Activated CD8-positive, alpha-beta memory T cell treated with anti-CD3 and anti-CD28 coated beads for 1 hour (primary cell): ENCODE results near the gene TNFRSF25.
"Not testable (repeated sequence)": the region's sequence is repeated elsewhere in the genome, so short reads cannot be mapped to it uniquely, and the experiment has no call there.

Experiments used
- DNase-seq, 2 donors: peaks; one replicate each; pipeline ENCODE4 v3.0.0-alpha.2; 2020; ENCODE audit warnings: low read depth in 1 of 2; ENCODE audit errors: extremely low read depth in 1 of 2

The TNFRSF25 gene

GRCh38 chr1:6502000-6502891, 36.3 kb upstream of the TNFRSF25 start:
- DNase-seq, result no peak

DNA sequence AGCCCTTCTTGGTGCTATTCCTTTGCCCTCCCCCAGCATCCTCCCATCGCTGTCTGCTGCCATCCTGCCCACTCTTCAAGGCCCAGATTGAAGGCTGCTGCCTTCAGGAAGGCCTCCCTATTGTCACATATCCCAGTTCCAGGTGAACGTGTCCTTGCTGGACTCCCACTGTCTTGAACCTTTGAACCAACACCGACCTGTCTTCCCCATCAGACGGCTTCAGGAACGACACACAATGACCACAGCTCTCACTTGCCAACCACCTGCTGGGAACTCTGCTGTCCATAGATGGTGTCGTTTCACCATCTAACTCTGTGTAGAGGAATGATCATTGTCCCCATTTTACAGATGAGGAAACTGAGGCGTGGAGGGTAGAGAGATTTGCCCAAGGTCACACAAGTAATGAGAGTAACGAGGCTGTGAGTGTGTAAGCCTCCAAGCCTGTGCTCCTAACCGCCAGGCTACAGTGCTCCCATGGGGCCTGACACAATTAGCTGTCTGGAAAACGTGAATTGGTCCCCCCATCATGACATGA, 35.4 kb upstream of the TNFRSF25 start:
- no peak for DNase-seq

DNA sequence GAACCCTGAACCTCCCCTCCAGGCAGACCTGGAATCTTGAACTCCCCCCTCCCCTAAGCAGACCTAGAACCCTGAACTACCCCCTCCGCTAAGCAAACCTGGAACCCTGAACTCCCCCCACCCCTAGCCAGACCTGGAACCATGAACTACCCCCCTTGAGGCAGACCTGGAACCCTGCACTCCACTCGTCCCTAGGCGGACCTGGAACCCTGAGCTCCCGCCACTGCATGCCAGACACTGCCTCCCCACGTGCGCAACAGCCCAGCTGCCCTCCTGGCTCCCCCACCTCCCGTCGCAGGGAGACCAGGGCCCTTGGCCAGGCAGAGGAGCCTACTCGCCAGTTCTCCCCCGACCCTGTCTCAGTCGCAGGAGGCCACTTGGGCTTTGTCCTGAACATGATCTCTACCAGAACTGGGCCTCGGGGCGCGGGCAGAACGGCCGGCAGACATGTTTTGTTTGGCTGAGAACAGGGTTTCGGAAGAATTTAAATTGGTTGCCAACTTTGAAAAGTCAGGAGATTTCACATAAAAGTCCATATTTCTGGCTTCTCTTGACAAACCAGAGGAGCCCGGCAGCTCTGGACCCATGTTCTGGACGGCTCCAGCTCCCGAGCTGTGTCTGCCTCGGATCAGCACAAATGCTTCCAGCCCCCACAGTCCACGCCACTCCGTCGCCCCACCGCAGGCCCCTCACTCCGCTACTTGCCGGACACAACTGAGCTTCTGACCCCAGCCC, 34.7 kb upstream of the TNFRSF25 start:
- DNase-seq, result no peak

DNA sequence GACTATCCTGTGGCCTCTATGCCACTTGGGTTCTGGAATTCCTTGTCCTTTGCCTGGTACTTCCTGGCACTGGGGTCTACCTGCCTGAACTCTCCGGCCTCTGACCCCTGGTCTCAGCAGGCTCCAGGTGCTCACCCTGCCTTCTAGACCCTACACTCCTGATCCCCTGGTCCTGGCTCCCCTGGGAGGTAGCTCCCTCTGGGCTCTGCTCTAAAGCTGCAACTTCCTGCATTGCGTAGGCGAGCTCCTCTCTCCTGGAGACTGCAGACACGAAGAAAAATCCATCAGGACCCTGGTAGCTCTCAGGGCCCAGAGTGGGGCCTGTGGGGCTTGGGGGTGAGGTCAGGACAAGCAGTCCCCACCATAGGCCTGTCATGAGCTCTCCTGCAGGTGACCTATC, 33.3 kb upstream of the TNFRSF25 start:
- no peak for DNase-seq

GRCh38 chr1:6498576-6499111, 32.7 kb upstream of the TNFRSF25 start:
- DNase-seq, result no peak

DNA sequence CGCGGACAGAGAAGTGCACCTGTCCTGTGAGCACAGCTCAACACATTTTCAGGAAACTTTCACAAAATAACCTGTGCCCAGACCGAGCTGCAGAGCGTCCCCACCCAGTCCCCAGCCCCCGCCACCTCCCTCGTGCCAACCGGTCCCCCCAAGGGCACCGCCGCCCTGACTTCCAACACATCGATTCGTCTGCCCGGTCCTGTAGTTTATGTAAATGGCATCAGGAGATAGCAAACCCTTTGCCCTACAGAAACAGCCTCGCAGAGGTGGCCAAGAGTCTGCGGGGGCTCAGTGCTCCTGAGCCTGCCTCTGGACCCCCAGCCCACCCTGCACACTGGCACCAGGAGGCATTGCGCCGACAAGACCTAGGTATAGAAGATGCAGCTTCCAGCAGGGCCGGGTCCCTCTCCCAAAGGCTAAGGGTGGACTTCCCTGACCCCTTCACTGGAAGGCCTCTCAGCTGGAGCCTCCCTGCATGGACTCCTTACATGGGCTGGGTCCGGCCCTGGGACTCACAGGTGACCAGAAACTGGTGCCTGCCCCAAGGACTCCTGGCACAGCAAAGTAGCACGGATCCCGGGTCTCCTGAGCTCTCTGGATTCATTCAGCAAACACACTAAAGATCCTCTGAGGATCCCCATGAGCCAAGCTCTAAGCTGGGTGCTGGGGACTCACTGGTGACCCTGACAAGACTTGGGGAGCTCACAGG, 32.0 kb upstream of the TNFRSF25 start:
- DNase-seq, result no peak

DNA sequence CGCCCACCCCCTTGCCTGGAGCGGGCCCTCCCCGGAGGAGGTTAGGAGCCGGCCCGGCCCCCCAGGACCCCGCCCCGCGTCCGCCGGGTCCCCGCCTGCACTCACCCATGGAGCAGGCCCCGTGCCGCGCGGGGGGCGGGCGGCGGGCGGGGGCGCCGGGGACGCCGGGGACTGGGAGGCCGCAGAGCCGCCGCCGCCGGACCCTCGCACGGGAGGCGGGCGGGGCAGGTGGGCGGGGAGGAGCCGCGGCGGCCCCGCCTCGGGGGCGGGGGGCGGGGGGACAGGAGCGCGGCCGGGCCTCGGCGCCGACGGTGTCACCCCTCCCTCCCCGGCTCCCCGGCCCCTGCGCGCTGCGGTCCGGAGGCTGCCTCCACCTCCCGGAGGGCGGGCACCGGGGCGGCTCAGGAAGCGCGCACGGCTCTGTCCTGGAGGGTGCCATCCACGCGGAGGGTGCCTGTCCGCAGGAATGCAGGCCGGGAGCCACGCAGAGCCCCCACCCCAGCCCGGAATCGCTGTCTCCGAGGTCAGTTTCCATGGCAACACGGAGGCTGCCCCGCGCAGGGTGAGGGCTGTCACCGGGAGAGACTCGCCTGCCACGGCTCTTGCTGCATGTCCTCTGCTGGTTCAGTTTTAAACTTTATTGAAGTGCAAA, 31.4 kb upstream of the TNFRSF25 start:
- DNase-seq, result peak in 1 of 2 donors; percentile 34

GRCh38 chr1:6496890-6497214, 30.9 kb upstream of the TNFRSF25 start:
- no peak for DNase-seq

DNA sequence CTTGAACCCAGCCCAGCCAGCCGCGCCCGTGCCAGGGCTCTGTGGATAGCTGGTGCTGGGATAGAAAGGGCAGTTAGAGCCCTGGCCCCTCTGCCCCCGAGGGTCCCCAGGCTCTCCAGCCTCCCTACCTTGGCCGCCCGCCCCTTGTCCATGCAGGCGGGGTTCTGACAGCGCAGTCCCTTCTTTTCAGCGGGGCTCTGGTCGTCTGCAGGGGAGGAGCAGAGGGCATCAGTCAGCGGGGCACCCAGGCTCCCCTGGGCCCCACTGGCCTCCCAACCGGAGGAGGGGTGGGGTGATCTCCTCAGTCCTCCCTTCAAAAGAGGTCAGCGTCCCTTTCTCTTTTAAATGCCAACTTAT, 30.4 kb upstream of the TNFRSF25 start:
- no peak for DNase-seq

GRCh38 chr1:6495540-6496364, 29.8 kb upstream of the TNFRSF25 start:
- DNase-seq, result no peak

DNA sequence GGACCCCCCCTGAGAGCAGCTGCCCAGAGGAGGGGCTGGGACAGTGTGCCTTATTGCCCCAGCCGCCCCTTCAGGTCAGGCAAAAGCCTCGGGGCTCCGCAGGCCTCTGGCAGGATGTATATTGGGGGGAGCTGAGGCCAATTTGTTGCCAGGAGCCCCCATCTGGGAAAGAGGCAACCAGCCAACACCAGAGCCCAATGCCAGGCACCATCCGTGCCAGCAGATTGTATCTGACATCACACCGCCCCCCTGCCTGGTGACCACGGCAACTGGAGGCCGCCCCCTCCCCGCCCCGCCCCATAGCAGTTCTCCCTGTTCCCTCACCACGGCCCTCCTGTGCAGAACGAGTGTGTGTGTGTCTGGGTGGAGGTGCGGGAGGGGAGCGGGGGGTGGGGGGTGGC, 29.1 kb upstream of the TNFRSF25 start:
- no peak for DNase-seq

DNA sequence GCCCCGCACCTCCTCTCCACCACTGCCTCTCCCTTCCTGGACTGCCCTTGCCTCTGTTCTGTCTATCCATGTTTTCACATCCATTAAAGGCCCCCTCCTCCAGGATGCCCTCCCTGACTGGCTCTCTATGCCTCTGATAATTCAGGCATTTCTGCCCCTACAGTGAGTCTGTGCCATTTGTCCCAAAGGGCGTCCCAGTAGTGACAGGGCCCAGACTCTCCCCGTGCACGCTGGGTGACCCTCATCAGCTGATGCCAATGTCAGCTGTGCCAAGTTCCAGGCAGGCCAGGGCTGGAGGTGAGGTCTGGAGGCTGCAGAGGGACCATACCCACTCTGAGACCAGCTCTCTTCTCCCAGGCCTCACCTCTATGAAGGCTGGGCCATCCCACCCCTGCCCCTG, 28.7 kb upstream of the TNFRSF25 start:
- DNase-seq, result no peak

- DNase-seq, result not testable (repeated sequence)
Observed at GRCh38 chr1:6493834-6494223, 27.9 kb upstream of the TNFRSF25 start.

- no peak for DNase-seq
Observed at GRCh38 chr1:6491966-6492365, 26.0 kb upstream of the TNFRSF25 start.

DNA sequence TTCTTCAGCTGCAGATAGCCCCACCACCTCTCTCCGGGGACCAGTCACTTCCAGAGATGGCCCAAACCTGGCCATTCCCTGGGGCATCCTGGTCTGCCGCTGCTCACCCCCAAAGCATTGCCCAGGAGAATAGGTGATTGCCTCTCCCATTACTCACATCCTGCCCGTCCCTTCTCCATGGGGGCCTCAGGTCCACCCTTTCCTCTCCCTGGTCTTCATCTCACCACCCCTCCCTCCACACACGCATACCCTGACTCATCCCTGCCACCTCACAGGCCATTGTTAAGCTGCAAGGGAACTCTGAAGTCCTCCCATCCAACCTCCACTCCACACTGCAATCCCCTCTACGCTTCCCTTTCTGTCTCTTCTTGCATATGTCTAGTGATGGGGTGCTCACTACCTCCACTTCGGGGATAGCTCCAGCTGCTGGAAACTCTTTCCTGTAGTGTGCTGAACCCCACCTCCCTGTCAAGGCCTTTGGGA, 25.5 kb upstream of the TNFRSF25 start, which contains the start of gene PLEKHG5:
Gene PLEKHG5, minus strand, starts transcription at position 188 of the 483 bp plus-strand sequence. CDS start 14,096 bp downstream, outside the sequence.
- no peak for DNase-seq

DNA sequence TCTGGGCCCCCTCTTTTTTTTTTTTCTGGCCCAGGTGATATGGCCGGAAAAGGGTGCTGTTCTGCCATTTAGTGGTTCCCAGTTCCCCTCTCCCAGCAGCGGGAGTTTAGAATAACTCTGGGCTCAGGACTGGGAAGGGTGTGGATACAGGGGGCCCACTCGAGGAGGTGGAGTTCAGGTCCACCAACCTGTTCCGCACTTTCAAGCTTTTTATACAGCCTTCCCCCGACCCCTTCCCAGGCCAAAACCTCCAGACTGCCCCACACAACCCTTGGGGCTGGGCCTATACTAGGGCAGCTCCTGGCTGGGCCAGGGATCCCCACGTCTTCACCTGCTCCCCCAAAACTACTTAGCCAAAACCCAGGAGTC, 25.1 kb upstream of the TNFRSF25 start:
- DNase-seq, result no peak

DNA sequence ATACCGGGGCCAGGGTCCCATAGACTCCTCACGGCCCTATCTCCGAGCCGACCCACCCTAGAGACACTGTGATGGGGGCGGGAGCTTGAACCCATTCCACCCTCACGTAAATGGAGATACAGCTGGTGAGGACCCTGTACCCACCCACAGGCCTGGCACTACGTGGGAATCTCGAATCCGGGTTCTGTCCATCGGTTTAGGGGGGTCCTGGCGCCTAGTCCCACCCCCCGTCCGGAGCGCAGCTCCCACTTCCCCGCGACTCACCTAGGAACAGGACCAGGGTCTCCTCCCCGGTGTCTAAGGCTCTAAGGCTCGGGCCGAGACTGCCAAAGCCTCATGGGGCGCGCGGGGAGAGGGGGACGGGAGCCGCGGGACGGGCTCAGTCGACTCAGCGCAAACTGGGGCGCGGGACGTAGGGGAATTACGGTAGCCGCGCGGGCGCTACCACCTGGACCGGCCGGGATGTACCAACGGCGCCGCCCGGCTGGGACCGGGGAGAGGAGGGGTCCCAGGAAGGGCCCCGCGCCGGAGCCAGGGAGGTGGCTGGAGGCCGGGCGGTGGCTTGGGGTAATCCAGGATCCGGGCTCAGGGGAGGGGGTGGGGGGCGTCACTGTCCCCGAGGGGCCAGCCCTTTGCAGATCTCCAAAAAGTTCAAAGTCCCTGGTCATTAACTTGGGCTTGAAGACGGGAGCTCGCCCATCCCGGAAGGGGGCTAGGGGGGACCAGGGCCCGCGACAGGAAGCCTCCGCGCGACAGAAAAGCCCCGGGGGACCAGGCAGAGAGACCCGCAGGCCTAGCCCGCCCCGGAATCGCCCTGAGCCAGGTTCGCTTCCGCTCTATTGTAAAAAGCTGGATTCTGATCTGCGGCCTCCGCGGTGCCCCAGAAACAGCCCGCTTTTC, 24.5 kb upstream of the TNFRSF25 start:
- peak in 1 of 2 donors; percentile 29 for DNase-seq

- peak in 1 of 2 donors; percentile 64 for DNase-seq
Observed at GRCh38 chr1:6489799-6490180, 23.8 kb upstream of the TNFRSF25 start.

DNA sequence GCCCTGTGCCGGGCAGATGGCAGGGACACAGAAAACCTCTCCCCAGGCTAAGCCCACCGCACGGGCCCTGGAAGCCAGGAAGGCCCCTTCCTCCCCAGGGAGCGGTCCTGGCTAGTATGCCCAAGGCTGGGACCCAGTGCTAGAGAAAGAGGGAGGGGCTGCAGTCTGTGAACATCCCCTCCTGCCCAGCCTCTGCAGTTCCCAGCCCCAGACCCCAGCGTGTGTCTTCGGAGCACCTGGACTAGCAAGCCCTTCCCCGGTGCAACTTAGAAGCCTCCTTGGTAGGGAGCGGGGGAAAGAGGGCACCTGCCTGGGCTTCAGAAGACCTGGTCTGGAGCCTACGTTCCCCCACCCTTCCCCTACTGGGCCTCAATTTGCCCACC, 23.4 kb upstream of the TNFRSF25 start:
- no peak for DNase-seq
